Activated CD4-positive, alpha-beta T cell treated with anti-CD3 and anti-CD28 coated beads for 36 hours (primary cell): ENCODE data around the gene CXADR. TPM values are rescaled to one million over a fixed set of nuclear protein-coding genes. Genes with fewer than 3 reads are reported as not detected.

Experiments
- total RNA-seq, 2 experiments: library from RNA; stranded (reverse); gene quantifications; one replicate each; pipeline ENCODE4 v1.2.3, GENCODE V29; 2021

CXADR gene
- total RNA-seq, 2 experiments from 2014 or later, result 0.30 to 0.91 TPM

Other genes starting within 250 kb of the CXADR start
- 10 to 100 TPM; 35.6 to 38.3 TPM for gene BTG3, start 99.9 kb downstream of the CXADR start, total RNA-seq